Measurements from ENCODE around the gene TMEM271.

TMEM271 gene

DNA sequence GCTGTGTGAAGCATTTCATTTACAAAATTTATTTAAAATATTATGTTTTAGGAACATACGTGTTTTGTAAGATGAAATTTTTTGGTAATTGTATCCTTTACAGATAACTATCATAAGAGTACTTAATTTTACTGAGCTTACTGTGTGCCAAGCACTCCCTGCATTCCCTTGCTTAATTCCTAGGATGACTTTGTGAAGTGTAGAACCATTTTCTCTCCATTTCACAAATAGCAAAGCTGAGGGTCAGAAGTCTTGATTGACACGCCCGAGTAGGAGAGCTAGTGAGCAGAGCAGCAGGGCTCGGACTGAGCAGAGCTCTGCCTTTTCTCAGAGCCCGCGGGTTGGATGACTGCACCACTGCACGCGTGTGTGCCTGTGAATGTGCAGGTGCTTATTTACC lies 46.5 kb downstream of the TMEM271 start:
- no peaks in the 10 kb centered on the region for H3K36me3 ChIP-seq (ENCODE audit: insufficient read depth)
- no peak overlapping the region for H3K4me3 ChIP-seq (IDR thresholded peaks at IDR 0.05; ENCODE audit: insufficient read depth, low read depth, low read length)

DNA sequence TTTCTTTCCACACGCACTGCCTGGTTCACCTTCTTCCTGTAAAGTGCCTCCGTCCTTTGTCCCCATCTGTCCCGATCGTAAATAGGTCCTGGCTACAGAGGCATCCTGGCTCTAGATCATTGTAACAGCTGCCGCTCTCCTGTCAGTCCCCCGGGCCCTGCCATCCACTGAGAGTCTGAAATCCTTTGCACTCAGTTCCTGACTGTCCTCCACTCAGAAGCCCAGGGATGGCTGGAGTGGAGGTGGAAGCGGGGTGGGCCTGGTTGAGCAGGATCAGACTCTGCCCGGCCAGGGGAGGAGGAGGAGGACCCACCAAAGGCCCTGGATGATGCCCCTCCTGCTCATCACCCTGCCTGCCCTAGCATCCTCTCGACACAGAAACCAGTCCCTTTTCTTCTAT lies 47.3 kb downstream of the TMEM271 start:
- Histone ChIP-seq H2AFZ (ENCODE audit: low read depth) (no peak overlapping the region), H4K20me1 (ENCODE audit: insufficient read depth) (no peaks in the 10 kb centered on the region), H3K9ac (no peak overlapping the region), H3K79me2 (ENCODE audit: insufficient read depth, low read depth) (no peaks in the 10 kb centered on the region), H3K27me3 (ENCODE audit: insufficient read depth, low read depth) (no peaks in the 10 kb centered on the region), H3K4me3 (IDR thresholded peaks at IDR 0.05; ENCODE audit: insufficient read depth, low read depth, low read length) (no peak overlapping the region), H3K4me2 (no peak overlapping the region), H3K36me3 (ENCODE audit: insufficient read depth) (no peaks in the 10 kb centered on the region), H3K4me1 (ENCODE audit: low read depth, poor library complexity, severe bottlenecking) (no peaks in the 10 kb centered on the region), H3K27ac (no peak overlapping the region)
- TF ChIP-seq, protein P1, sequence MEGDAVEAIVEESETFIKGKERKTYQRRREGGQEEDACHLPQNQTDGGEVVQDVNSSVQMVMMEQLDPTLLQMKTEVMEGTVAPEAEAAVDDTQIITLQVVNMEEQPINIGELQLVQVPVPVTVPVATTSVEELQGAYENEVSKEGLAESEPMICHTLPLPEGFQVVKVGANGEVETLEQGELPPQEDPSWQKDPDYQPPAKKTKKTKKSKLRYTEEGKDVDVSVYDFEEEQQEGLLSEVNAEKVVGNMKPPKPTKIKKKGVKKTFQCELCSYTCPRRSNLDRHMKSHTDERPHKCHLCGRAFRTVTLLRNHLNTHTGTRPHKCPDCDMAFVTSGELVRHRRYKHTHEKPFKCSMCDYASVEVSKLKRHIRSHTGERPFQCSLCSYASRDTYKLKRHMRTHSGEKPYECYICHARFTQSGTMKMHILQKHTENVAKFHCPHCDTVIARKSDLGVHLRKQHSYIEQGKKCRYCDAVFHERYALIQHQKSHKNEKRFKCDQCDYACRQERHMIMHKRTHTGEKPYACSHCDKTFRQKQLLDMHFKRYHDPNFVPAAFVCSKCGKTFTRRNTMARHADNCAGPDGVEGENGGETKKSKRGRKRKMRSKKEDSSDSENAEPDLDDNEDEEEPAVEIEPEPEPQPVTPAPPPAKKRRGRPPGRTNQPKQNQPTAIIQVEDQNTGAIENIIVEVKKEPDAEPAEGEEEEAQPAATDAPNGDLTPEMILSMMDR (conservative IDR thresholded peaks at IDR 0.05; ENCODE audit: low read depth, low read length), result no peak

More for the DNA sequence above, 46.5 kb downstream of the TMEM271 start:
- H2AFZ ChIP-seq (ENCODE audit: low read depth), result no peak overlapping the region
- H3K4me2 ChIP-seq, result no peak overlapping the region
- no peaks in the 10 kb centered on the region for H4K20me1 ChIP-seq (ENCODE audit: insufficient read depth)
- H3K4me1 ChIP-seq (ENCODE audit: low read depth, poor library complexity, severe bottlenecking), result no peaks in the 10 kb centered on the region
- H3K27ac ChIP-seq, result no peak overlapping the region
- H3K79me2 ChIP-seq (ENCODE audit: insufficient read depth, low read depth), result no peaks in the 10 kb centered on the region
- H3K9ac ChIP-seq, result no peak overlapping the region
- TF ChIP-seq, protein P1 (conservative IDR thresholded peaks at IDR 0.05; ENCODE audit: low read depth, low read length), result no peak
- H3K27me3 ChIP-seq (ENCODE audit: insufficient read depth, low read depth), result no peaks in the 10 kb centered on the region

DNA sequence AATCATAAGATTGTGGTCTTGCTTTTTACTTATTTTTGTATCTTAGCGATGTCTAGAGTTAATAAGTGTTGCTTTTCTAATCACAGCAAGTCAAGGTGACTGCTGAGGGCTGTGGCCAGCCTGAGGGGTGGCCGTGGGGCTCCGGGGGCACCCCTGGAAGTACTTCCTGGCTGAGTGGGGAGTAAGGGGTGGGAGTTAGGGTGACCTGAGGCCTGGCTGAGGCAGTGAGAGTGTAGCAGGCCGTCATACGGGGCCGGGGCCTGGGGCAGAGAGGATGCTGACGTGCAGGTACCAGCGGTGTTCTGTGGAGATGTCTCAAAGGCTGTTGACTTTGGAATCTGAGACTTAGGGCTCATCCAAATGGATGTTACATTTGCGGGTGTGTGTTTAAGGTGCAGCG lies 47.8 kb downstream of the TMEM271 start:
- no peaks in the 10 kb centered on the region for H3K36me3 ChIP-seq (ENCODE audit: insufficient read depth)
- no peak overlapping the region for H3K9ac ChIP-seq
- H3K27me3 ChIP-seq (ENCODE audit: insufficient read depth, low read depth), result no peaks in the 10 kb centered on the region
- no peaks in the 10 kb centered on the region for H3K4me1 ChIP-seq (ENCODE audit: low read depth, poor library complexity, severe bottlenecking)
- H3K27ac ChIP-seq, result no peak overlapping the region
- no peak overlapping the region for H3K4me3 ChIP-seq (IDR thresholded peaks at IDR 0.05; ENCODE audit: insufficient read depth, low read depth, low read length)
- H4K20me1 ChIP-seq (ENCODE audit: insufficient read depth), result no peaks in the 10 kb centered on the region
- H2AFZ ChIP-seq (ENCODE audit: low read depth), result no peak overlapping the region
- TF ChIP-seq, protein P1 (conservative IDR thresholded peaks at IDR 0.05; ENCODE audit: low read depth, low read length), result no peak
- no peaks in the 10 kb centered on the region for H3K79me2 ChIP-seq (ENCODE audit: insufficient read depth, low read depth)
- H3K4me2 ChIP-seq, result no peak overlapping the region

DNA sequence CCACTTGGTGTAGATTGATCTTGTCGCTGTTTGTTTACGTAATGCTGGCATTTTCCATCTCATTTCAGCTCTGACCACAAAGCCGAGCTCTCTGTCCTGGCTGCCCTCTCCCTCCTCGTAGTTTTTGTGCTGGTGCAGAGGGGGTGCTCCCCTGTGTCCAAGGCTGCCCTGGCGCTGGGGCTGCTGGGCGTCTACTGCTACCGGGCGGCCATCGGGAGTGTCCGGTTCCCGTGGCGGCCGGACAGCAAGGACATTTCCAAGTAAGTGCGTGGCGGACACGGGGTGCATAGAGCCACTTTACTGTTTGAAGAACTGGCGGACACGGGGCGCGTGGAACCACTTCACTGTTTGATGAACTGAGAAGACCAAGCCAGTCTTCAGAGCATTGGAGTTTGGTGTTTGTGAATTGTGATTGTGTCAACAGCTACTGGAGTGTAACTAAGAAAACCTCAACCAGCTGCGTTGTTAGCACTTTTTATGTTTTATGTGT lies 49.1 kb downstream of the TMEM271 start:
- H2AFZ ChIP-seq (ENCODE audit: low read depth), result no peak overlapping the region
- H3K79me2 ChIP-seq (ENCODE audit: insufficient read depth, low read depth), result no peaks in the 10 kb centered on the region
- H3K4me1 ChIP-seq (ENCODE audit: low read depth, poor library complexity, severe bottlenecking), result no peaks in the 10 kb centered on the region
- no peaks in the 10 kb centered on the region for H4K20me1 ChIP-seq (ENCODE audit: insufficient read depth)
- no peaks in the 10 kb centered on the region for H3K27me3 ChIP-seq (ENCODE audit: insufficient read depth, low read depth)
- H3K27ac ChIP-seq, result no peak overlapping the region
- no peak overlapping the region for H3K4me3 ChIP-seq (IDR thresholded peaks at IDR 0.05; ENCODE audit: insufficient read depth, low read depth, low read length)
- H3K36me3 ChIP-seq (ENCODE audit: insufficient read depth), result no peaks in the 10 kb centered on the region
- no peak overlapping the region for H3K4me2 ChIP-seq
- H3K9ac ChIP-seq, result no peak overlapping the region
- TF ChIP-seq, protein P1 (conservative IDR thresholded peaks at IDR 0.05; ENCODE audit: low read depth, low read length), result no peak
